Stimulated activated naive CD8-positive, alpha-beta T cell treated with anti-CD3 and anti-CD28 coated beads, Interleukin-15, amount 100 ng/mL, for 72 hours (primary cell): Measurements from ENCODE around the gene XG.
A peak's percentile ranks its signal among the peaks of the same experiment; 100 is the strongest.
"Not testable (repeated sequence)": the region's sequence is repeated elsewhere in the genome, so short reads cannot be mapped to it uniquely, and the experiment has no call there.

Experiments used
- ATAC-seq: fragments of 150-1000 bp; cut with Tn5 transposase; 2 replicates; pipeline ENCODE4 v1.10.0; 2021; ENCODE audit warnings: mild to moderate bottlenecking, moderate library complexity
- DNase-seq, 2 donors: peaks; one replicate each; pipeline ENCODE4 v3.0.0; 2021 to 2022
- H3K27ac Mint-ChIP-seq, 2 donors: one replicate each; pipeline ENCODE4 v1.8.0; 2022; ENCODE audit warnings: mild to moderate bottlenecking in 2 of 2, mixed read lengths in 2 of 2, moderate library complexity in 2 of 2
- H3K27me3 Mint-ChIP-seq: one replicate; pipeline ENCODE4 v1.8.0; 2022; ENCODE audit warnings: mixed read lengths
- H3K4me1 Mint-ChIP-seq: one replicate; pipeline ENCODE4 v1.8.0; 2022; ENCODE audit warnings: mild to moderate bottlenecking, mixed read lengths
- H3K4me3 Mint-ChIP-seq, 2 donors: one replicate each; pipeline ENCODE4 v1.8.0; 2022; ENCODE audit warnings: mild to moderate bottlenecking in 2 of 2, mixed read lengths in 2 of 2, moderate library complexity in 1 of 2
- H3K9me3 Mint-ChIP-seq, 2 donors: one replicate each; pipeline ENCODE4 v1.8.0; 2022; ENCODE audit warnings: mixed read lengths in 2 of 2

The XG gene

DNA sequence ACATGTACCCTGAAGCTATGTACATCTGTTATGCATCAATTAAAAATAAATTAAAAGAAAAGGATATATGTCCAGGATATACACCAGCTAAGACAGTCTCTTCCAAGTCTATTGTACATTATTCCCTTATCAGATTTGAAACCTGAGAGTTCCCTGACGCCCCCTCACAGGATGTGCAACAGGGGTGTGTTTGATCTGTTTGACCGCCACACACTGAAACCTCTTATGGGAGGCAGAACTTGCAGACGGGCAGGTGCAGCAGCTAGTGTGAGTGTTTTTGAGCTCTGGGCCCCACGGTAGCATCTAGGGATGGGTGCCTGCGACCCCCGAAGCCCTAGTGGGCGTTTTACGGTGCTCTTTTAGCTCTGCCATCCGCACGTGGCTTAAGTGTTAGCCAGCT is 4.7 kb downstream of the XG start:
- ATAC-seq, result no peak
- Mint-ChIP-seq H3K4me3 (no peak overlapping the region), H3K27ac (no peak overlapping the region), H3K9me3 (no peaks in the 10 kb centered on the region), H3K4me1 (peaks cover 12% of the 10 kb centered on the region), H3K27me3 (peaks cover 9% of the 10 kb centered on the region)
- DNase-seq, result no peak

DNA sequence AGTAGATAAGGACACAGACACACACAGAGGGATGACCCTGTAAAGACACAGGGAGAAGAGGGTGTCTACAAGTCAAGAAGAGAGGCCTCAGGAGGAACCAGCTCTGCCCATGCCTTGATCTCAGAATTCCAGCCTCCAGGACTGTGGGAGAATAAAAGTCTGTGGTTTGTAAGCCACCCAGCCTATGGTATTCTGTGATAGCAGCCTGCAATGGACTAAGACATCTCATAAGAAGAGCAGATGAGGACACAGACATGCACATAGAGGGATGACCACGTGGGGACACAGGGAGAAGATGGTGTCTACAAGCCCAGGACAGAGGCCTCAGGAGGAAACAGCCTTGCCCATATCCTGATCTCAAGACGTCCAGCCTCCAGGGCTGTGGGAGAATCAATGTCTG is 9.4 kb downstream of the XG start:
- ATAC-seq (no peak), DNase-seq (no peak)
- H3K4me3 Mint-ChIP-seq, result no peak overlapping the region
- peaks cover 9% of the 10 kb centered on the region for H3K27me3 Mint-ChIP-seq
- H3K4me1 Mint-ChIP-seq, result peaks cover 22% of the 10 kb centered on the region
- H3K9me3 Mint-ChIP-seq, result no peaks in the 10 kb centered on the region
- H3K27ac Mint-ChIP-seq, result peak overlapping the region; percentile 75 to 87

DNA sequence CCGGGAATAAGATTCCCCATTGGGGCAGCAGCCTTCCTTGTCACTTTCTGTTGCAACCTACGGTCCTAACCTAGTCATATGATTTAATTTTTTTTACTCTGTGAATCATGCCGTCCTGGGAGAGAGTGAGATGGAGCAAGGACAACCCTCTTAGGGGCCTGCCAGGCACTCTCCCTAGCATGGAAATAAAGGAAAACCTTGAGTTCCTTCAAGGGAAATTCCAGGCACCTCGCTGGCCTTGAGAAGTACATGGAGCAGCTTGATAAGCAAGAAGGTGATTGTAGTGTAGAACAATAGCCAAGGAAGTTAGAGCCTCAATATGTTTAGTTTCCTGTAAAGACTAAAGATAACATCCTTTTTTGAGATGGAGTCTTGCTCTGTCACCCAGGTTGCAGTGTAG is 10.8 kb downstream of the XG start:
- not testable (repeated sequence) for H3K27me3 Mint-ChIP-seq, ATAC-seq

DNA sequence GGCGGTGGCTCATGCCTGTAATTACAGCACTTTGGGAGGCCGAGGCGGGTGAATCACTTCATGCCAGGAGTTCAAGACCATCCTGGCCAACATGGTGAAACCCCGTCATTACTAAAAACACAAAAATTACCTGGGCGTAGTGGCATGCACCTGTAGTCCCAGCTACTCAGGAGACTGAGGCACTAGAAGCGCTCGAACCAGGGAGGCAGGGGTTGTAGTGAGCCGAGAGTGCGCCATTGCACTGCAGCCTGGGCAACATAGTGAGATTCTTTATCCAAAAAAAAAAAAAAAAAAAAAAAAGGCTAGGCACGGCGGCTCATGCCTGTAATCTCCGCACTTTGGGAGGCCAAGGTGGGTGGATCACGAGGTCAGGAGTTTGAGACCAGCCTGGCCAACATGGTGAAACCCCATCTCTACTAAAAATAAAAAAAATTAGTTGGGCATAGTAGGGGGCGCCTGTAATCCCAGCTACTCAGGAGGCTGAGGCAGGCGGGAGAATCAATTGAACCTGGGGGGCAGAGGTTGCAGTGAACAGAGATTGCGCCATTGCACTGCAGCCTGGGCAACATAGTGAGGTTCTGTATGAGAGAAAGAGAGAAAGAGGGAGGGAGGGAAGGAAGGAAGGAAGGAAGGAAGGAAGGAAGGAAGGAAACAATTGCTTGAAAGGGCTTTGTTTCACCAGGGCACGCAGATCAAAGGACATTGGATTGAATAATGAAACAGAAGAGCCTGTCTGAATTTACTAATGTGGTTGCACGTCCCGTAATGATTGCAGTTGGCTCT is 13.1 kb downstream of the XG start:
- not testable (repeated sequence) for H3K27ac Mint-ChIP-seq, H3K9me3 Mint-ChIP-seq, H3K27me3 Mint-ChIP-seq, H3K4me3 Mint-ChIP-seq, ATAC-seq, DNase-seq
- peaks cover 11% of the 10 kb centered on the region for H3K4me1 Mint-ChIP-seq

More for the DNA sequence above, 10.8 kb downstream of the XG start:
- not testable (repeated sequence) for H3K4me3 Mint-ChIP-seq, H3K27ac Mint-ChIP-seq, DNase-seq, H3K9me3 Mint-ChIP-seq
- H3K4me1 Mint-ChIP-seq, result peaks cover 11% of the 10 kb centered on the region

DNA sequence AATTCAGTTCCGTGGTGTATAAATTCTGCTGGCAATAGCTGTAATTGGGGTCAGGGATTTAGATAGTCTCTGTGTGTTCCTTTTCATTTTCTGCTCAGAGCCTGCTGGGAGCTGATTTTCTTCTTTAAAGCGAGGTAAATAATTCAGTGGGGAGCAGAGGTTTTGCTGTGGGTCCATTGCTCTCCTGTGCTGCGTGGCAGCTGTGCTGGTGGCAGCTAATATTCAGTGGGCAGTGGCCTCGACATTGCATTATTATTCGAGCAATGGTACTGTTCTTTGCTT is 13.7 kb downstream of the XG start:
- Mint-ChIP-seq H3K27ac (peak overlapping the region in 1 of 2 donors; percentile 59), H3K9me3 (no peaks in the 10 kb centered on the region), H3K4me3 (no peak overlapping the region), H3K4me1 (peaks cover 11% of the 10 kb centered on the region), H3K27me3 (no peaks in the 10 kb centered on the region)
- no peak for DNase-seq
- no peak for ATAC-seq

DNA sequence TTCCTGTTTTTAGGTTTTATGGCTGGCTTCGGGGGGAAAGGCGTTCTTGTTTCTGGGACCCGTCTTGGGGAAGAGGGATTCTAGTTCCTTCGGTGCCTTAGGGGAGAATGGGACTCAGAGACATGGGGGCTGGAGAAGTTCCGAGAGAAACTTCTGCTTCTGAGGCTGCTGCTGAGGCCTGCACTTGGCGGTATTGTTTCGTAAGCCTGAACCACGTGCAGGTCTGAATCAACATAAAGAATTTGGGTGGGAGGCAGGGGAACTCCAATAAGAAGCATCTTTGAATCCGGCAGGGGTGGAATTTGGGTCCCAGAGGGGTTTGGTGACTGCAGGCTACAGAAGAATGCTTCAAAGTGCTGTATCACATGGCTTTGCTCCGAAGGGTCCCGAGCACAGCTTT is 15.1 kb downstream of the XG start:
- DNase-seq, result no peak
- Mint-ChIP-seq H3K9me3 (no peaks in the 10 kb centered on the region), H3K4me3 (no peak overlapping the region), H3K27ac (peak overlapping the region in 1 of 2 donors; percentile 34), H3K27me3 (peaks cover 13% of the 10 kb centered on the region), H3K4me1 (peaks cover 11% of the 10 kb centered on the region)
- no peak for ATAC-seq

DNA sequence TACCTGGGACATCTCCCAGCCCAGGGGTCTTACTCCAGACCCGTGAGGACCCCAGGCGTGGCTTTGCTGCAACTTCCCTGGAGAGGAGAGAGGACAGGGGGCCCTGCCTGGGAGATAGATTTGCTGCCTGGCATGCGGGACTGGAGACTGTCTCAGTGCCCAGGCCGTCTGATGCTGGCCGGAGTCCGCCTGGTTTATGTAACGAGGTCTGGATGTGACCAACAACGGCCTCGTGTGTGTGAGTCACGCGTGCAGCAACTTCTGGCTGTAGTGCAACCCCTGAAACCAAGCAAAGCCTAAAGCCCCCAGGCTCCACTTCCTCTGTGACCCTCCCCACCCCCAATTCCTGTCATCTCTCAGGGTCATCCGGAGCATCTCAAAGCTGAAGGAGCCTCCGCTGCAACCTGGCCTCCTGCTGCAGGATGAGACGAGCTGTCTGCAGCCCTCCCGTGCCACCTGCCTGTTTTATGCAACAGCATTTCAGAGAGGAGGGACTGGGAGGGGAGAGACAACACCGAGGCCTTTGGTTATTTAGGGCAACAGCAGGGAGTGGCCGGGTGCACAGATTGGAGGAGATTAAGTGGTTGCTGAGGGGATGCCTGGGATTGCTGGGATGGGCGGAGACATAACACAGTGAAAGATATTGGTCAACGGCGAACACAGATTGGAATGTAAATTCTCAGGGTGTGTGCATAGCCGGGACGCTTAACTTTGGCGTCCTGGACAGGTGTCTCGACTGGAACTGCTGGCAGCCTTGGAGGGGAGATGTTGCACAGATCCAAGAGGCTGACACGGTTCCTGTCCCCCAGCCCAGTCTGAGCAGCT is 16.0 kb downstream of the XG start:
- no peak for ATAC-seq

DNA sequence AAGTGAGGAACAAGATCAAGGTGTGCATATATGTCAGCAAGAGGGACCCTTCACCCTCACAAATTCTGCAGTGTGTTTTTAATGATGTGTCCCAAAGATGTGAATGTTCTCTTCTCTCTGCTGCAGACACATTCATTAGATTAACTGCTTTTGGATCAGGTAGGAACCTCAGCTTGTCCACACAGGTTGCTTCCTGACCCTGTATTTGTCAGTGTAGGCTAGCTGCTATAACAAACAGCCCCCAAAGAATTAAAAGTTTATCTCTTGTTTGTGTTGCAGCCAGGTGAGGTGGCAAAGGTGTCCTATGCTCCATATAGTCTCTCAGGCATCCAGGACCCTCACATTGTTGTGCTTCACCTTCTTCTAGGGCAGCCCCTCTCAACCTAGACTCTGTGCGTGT is 17.8 kb downstream of the XG start:
- Mint-ChIP-seq H3K4me1 (peaks cover 11% of the 10 kb centered on the region), H3K27me3 (peaks cover 27% of the 10 kb centered on the region)

More for the DNA sequence above, 16.0 kb downstream of the XG start:
- Mint-ChIP-seq H3K4me1 (peaks cover 11% of the 10 kb centered on the region), H3K9me3 (no peaks in the 10 kb centered on the region), H3K4me3 (no peak overlapping the region), H3K27ac (no peak overlapping the region), H3K27me3 (peaks cover 18% of the 10 kb centered on the region)
- DNase-seq, result no peak

DNA sequence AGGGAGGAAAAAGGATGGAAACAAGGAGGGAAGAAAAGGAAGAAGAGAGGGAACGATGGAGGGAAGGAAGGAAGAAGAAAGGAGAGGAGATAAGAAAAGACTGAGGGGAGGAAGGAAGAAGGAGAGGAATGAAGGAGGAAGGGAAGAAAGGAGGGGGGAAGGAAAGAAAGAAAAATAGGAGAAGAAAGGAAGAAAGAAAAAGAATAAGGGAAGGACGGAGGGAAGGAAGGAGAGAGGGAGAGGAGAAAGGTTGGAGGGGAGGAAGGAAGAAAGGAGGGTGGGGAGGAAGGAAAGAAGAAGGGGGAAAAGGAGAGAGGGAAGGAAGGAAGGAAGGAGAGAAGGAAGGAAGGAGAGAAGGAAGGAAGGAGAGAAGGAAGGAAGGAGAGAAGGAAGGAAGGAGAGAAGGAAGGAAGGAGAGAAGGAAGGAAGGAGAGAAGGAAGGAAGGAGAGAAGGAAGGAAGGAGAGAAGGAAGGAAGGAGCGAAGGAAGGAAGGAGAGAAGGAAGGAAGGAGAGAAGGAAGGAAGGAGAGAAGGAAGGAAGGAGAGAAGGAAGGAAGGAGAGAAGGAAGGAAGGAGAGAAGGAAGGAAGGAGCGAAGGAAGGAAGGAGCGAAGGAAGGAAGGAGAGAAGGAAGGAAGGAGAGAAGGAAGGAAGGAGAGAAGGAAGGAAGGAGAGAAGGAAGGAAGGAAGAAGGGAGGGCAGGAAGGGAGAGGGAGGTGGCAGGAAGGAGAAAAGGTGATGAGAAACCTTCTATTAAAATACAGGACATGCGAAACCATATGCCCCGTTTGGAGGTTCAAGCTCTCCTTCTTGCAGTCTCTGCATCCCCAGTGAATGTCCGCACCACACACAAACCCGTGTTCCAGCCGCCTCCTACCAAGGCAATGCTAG is 21.6 kb downstream of the XG start:
- not testable (repeated sequence) for ATAC-seq, H3K27ac Mint-ChIP-seq
- H3K27me3 Mint-ChIP-seq, result peaks cover 30% of the 10 kb centered on the region

More for the DNA sequence above, 17.8 kb downstream of the XG start:
- Mint-ChIP-seq H3K9me3 (peaks cover 8 to 9% of the 10 kb centered on the region in 2 donors), H3K27ac (no peak overlapping the region), H3K4me3 (no peak overlapping the region)
- ATAC-seq (no peak), DNase-seq (no peak)

DNA sequence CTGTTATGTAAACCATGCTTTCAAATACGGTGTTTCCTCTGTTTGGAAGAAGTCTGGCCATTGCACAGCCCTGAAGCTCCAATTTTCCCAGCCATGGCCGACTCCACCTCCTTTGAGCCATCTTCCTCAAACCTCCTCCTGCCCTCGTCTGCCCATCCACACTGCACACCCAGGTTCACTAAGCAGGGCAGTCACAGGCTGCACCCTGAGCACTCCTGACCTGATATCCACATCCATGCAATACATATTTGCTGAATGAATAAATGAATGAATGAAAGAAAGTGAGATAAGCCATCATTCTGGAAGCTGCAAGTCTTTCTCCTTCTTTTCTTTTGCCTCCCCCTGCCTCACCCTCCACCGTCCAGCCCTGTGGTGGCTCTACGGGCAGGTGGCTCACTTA is 22.2 kb downstream of the XG start:
- ATAC-seq, result no peak
- DNase-seq, result no peak
- peaks cover 30% of the 10 kb centered on the region for H3K27me3 Mint-ChIP-seq
- no peaks in the 10 kb centered on the region for H3K4me1 Mint-ChIP-seq
- H3K9me3 Mint-ChIP-seq, result peaks cover 14 to 16% of the 10 kb centered on the region in 2 donors
- no peak overlapping the region for H3K27ac Mint-ChIP-seq
- no peak overlapping the region for H3K4me3 Mint-ChIP-seq

More for the DNA sequence above, 21.6 kb downstream of the XG start:
- H3K4me1 Mint-ChIP-seq, DNase-seq, H3K4me3 Mint-ChIP-seq: not testable (repeated sequence)
- H3K9me3 Mint-ChIP-seq, result peaks cover 14 to 16% of the 10 kb centered on the region in 2 donors

DNA sequence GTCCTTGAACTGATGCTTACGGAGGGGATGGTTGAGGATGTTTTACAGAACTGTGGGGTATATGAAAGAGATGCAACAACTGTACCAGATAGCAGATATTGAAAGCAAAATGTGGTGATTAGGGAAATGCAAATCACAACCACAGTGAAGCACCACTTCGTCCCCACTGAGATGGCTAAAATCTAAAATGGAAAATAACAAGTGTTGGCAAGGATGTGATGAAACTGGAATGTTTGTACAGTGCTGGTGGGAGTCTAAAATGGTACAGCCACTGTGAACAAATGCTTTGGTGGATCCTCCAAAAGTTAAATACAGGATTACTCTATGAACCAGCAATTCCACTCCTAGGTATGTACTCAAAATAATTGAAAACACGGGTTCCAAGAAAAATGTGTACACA is 22.9 kb downstream of the XG start:
- no peaks in the 10 kb centered on the region for H3K4me1 Mint-ChIP-seq
- H3K9me3 Mint-ChIP-seq, result peaks cover 14 to 16% of the 10 kb centered on the region in 2 donors
- H3K27me3 Mint-ChIP-seq, result peaks cover 30% of the 10 kb centered on the region
- DNase-seq, result no peak
- no peak for ATAC-seq
- H3K4me3 Mint-ChIP-seq, result no peak overlapping the region
- H3K27ac Mint-ChIP-seq, result no peak overlapping the region

DNA sequence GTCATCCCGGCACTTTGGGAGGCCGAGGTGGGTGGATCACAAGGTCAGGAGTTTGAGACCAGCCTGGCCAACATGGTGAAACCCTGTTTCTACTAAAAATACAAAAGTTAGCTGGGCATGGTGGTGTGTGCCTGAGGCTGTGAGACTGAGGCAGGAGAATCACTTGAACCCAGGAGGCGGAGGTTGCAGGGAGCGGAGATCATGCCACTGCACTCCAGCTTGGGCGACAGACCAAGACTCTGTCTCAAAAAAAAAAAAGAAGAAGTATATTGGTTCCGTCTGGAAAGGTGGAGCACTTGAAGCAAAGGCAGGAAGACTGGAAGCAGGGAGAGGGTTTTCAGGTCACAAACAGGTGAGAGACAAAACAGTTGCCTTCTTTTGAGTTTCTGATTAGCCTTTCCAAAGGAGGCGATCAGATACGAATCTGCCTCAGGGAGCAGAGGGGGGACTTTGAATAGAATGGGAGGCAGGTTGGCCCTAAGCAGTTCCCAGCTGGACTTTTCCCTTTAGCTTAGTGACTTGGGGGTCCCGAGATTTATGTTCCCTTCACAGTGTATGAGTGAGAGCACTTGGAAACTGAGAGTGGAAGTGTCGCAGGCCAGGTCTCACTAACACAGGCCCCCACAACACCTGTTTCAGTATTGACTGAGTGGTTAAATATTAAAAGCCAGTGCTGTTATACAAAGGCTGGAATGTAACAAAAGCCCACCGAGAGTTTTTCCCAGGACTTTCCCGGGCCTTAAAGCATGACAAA is 28.8 kb downstream of the XG start:
- not testable (repeated sequence) for H3K4me3 Mint-ChIP-seq, H3K9me3 Mint-ChIP-seq, DNase-seq, H3K27me3 Mint-ChIP-seq, H3K27ac Mint-ChIP-seq, ATAC-seq
- H3K4me1 Mint-ChIP-seq, result peaks cover 13% of the 10 kb centered on the region

DNA sequence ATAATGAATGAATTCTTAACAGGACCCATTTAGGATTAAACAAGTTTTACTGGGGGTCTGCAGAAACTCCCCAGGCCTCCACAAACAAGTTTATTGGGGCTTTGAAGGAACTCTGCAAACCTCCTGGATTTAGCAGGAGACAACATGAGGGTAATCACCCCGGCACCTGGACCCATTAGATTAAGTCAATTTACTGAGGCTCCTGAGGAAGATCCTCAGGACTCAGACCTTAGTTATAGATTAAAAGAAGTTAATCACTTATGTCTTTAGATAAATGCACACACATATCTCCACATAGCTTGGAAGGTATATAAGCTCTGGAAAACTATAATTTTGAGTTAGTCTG is 29.4 kb downstream of the XG start:
- Mint-ChIP-seq H3K4me3 (no peak overlapping the region), H3K27ac (no peak overlapping the region), H3K4me1 (peaks cover 13% of the 10 kb centered on the region), H3K27me3 (no peaks in the 10 kb centered on the region), H3K9me3 (no peaks in the 10 kb centered on the region)
- ATAC-seq (no peak), DNase-seq (no peak)

DNA sequence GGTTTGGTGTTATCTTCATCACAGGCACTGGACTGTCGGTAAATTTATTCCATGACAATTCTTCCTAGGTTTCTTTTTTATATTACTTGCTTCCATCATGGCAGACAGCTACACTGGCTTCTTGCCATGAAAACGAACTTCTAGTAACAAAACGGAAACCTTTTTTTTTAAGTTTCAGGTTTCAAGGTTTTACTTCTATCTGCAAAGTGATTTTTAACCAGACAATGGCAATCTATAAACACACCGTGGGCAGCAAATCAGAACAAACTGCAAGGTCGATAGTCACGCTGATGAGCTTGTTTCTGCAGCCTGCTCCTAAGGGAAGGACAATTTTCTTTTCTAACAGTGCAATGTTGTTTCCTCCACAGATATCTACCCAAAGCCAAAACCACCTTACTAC is 29.9 kb downstream of the XG start:
- Mint-ChIP-seq H3K4me3 (peak overlapping the region in 1 of 2 donors; percentile 15), H3K9me3 (no peaks in the 10 kb centered on the region), H3K27me3 (peaks cover 3% of the 10 kb centered on the region), H3K4me1 (peaks cover 13% of the 10 kb centered on the region), H3K27ac (no peak overlapping the region)
- DNase-seq, result no peak
- no peak for ATAC-seq

DNA sequence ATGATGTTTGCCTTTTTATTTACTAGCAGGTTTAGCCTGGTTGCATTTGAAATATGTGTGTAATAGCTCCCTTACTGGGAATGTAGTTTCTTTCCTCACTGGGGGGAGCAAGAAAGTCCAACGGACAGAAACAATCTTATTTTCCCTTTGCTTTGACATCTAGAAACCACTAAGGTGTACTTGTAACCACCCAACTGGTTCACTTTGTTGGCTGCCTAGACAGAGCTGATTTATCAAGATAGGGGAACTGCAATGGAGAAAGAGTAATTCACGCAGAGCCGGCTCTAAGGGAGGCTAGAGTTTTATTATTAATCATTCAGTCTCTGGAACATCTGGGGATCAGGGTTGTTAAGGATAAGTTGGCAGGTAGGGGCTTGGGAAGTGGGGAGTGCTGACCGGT is 30.3 kb downstream of the XG start:
- H3K27me3 Mint-ChIP-seq, result peaks cover 6% of the 10 kb centered on the region
- ATAC-seq, result no peak
- H3K4me3 Mint-ChIP-seq, result peak overlapping the region in 1 of 2 donors; percentile 15
- DNase-seq, result no peak
- no peaks in the 10 kb centered on the region for H3K9me3 Mint-ChIP-seq
- no peak overlapping the region for H3K27ac Mint-ChIP-seq
- H3K4me1 Mint-ChIP-seq, result peaks cover 13% of the 10 kb centered on the region
